GM12878 (cell line): ENCODE data around the gene PCCA. TPM values are rescaled to one million over a fixed set of nuclear protein-coding genes. Genes with fewer than 3 reads are reported as not detected.

Source experiments
- ATAC-seq: fragments of 200-7000 bp; cut with Tn5 transposase; 3 replicates; pipeline ENCODE4 v1.9.1; 2020; ENCODE audit warnings: mild to moderate bottlenecking, moderate library complexity
- BruUV-seq: library from RNA; stranded (reverse); fragments of 400-500 nt; replicated peaks from 2 replicates; lab custom pipeline; 2021; lab: Mats Ljungman, UMichigan
- CTCF ChIA-PET: fragments of 300-600 bp; sonication (Branson Sonifier 250); formaldehyde crosslinking; extraction: SDS; loops from one replicate; lab custom pipeline; 2021; ENCODE audit warnings: inconsistent platforms; lab: Yijun Ruan, JAX
- POLR2A ChIA-PET: fragments of 350-600 bp; formaldehyde crosslinking; extraction: SDS; loops from one replicate; lab custom pipeline; 2021; ENCODE audit warnings: inconsistent platforms; lab: Charles Lee
- RAD21 ChIA-PET: fragments of 300-600 bp; sonication (Branson Sonifier 250); formaldehyde crosslinking; loops from one replicate; lab custom pipeline; 2023; ENCODE audit warnings: antibody characterized with exemption; ENCODE audit not compliant: unreplicated experiment; lab: Charles Lee
- SMC1A ChIA-PET: fragments of 300-600 bp; sonication (Branson Sonifier 250); formaldehyde crosslinking; loops from one replicate; lab custom pipeline; 2023; ENCODE audit not compliant: unreplicated experiment, uncharacterized antibody; lab: Charles Lee
- DNase-seq: peaks from one replicate; pipeline ENCODE4 v3.0.0-alpha.2; 2011; ENCODE audit warnings: low read depth, low spot score
- FAIRE-seq: peaks from 3 replicates; lab custom pipeline; 2011; peaks lifted over from hg19 to GRCh38; lab: Jason Lieb, UNC
- H2AFZ ChIP-seq: 2 replicates; pipeline ENCODE4 v1.6.0; 2011; ENCODE audit warnings: low read depth, low read length, control low read depth; ENCODE audit not compliant: control insufficient read depth
- H3K27ac ChIP-seq: 2 replicates; pipeline ENCODE4 v1.5.1; 2011; ENCODE audit warnings: control low read depth; ENCODE audit not compliant: control insufficient read depth, insufficient read depth
- H3K27me3 ChIP-seq, 2 experiments: replicated peaks in 1 of 2; 2 replicates each; pipeline versions ENCODE4 v1.6.0 to v1.6.1; 2011; ENCODE audit warnings: low read length in 1 of 2; ENCODE audit not compliant: control insufficient read depth in 2 of 2, insufficient read depth in 2 of 2
- H3K36me3 ChIP-seq, 2 experiments: 2 replicates each; pipeline ENCODE4 v1.5.1; 2011; ENCODE audit warnings: low read length in 1 of 2; ENCODE audit not compliant: control insufficient read depth in 2 of 2, insufficient read depth in 2 of 2
- H3K4me1 ChIP-seq: 2 replicates; pipeline ENCODE4 v1.6.1; 2011; ENCODE audit warnings: mild to moderate bottlenecking, low read length, moderate library complexity, mixed read lengths; ENCODE audit not compliant: control insufficient read depth, insufficient read depth
- H3K4me2 ChIP-seq: 2 replicates; pipeline ENCODE4 v1.6.0; 2011; ENCODE audit warnings: control low read depth; ENCODE audit not compliant: control insufficient read depth, insufficient read depth
- H3K4me3 ChIP-seq: fragments of 200-600 bp; sonication (generic); 2 replicates; pipeline ENCODE4 v1.5.1; 2016
- H3K79me2 ChIP-seq: 2 replicates; pipeline ENCODE4 v1.6.0; 2011; ENCODE audit warnings: low read length; ENCODE audit not compliant: control insufficient read depth, insufficient read depth
- H3K9ac ChIP-seq: 2 replicates; pipeline ENCODE4 v1.8.0; 2011; ENCODE audit warnings: low read length, control low read depth, mixed read lengths; ENCODE audit not compliant: control insufficient read depth, insufficient read depth
- H3K9me3 ChIP-seq: replicated peaks from 3 replicates; pipeline ENCODE4 v1.5.1; 2011; ENCODE audit warnings: mild to moderate bottlenecking, low read length; ENCODE audit not compliant: control insufficient read depth, insufficient read depth
- H4K20me1 ChIP-seq: 2 replicates; pipeline ENCODE4 v1.6.0; 2011; ENCODE audit not compliant: control insufficient read depth, insufficient read depth
- LARP7 ChIP-seq: fragments of 450-650 bp; IDR thresholded peaks from 2 replicates; pipeline ENCODE4 v1.6.1; 2017; ENCODE audit warnings: mild to moderate bottlenecking
- MXI1 ChIP-seq: fragments of 150-350 bp; IDR thresholded peaks from 2 replicates; pipeline ENCODE4 v1.6.1; 2011; ENCODE audit warnings: low read depth, mild to moderate bottlenecking, inconsistent platforms, low read length, improper control_type of control experiment
- NFXL1 ChIP-seq: fragments of 450-650 bp; IDR thresholded peaks from 2 replicates; pipeline ENCODE4 v1.6.1; 2017; ENCODE audit warnings: antibody characterized with exemption, mild to moderate bottlenecking, borderline replicate concordance
- PAX5 ChIP-seq: IDR thresholded peaks from 2 replicates; pipeline ENCODE4 v1.6.1; 2011; ENCODE audit warnings: low read depth, low read length, borderline replicate concordance
- YBX1 ChIP-seq: fragments of 450-650 bp; IDR thresholded peaks from 2 replicates; pipeline ENCODE4 v1.6.1; 2016; ENCODE audit warnings: antibody characterized with exemption
- WGBS: methylation state at CpG from one replicate; pipeline ENCODE4 v1.1.6; 2016; ENCODE audit warnings: low lambda C conversion rate; ENCODE audit not compliant: insufficient replicate concordance, insufficient coverage; ENCODE audit errors: missing lambda C conversion rate; 5-methylcytosine and 5-hydroxymethylcytosine counted together
- in situ Hi-C: fragments of 300-500 bp; cut with MboI; formaldehyde crosslinking; loops from 9 replicates; pipeline ENCODE4 v1.14.3; 2018; ENCODE audit warnings: mixed read lengths
- intact Hi-C: fragments of 100-400 bp; cut with micrococcal nuclease; formaldehyde crosslinking; loops from one replicate; pipeline ENCODE4 v1.14.2; 2022; ENCODE audit not compliant: unreplicated experiment
- polyA plus RNA-seq, 11 experiments: library from polyadenylated mRNA; depleted of rRNA in 4 of 11; unstranded in 6 of 11; stranded (reverse) in 5 of 11; fragments of >200 nt; fragmentation: Nextera tagmentation in 4 of 11; fragmentation: Illumina TruSeq in 1 of 11; extraction: Ambion mirVana in 4 of 11; extraction: Trizol in 1 of 11; gene quantifications; 1 replicate in 1 of 11; 2 replicates in 10 of 11; pipeline versions ENCODE4 v1.2.1 to v1.2.3, GENCODE V29; 2011 to 2016; ENCODE audit warnings: inconsistent platforms in 2 of 11, missing spikeins in 2 of 11, low read depth in 1 of 11
- total RNA-seq, 4 experiments: library from RNA; depleted of rRNA in 3 of 4; stranded (reverse); fragments of >200 nt in 3 of 4; fragmentation: Illumina TruSeq in 1 of 4; extraction: Trizol in 1 of 4; gene quantifications; 2 replicates each; pipeline versions ENCODE4 v1.2.1 to v1.2.3, GENCODE V29; 2013 to 2021

The PCCA gene
- total and polyA plus RNA-seq, 10 of the 15 experiments (the other 5 are each of a cell fraction or from before 2014, with no cell fraction given): 5.9 to 18.2 (median 12.4) TPM

GRCh38 chr13:100564444-100565223 is 475.7 kb downstream of the PCCA start:
- Histone ChIP-seq H4K20me1 (no peaks in the 10 kb centered on the region), H3K27ac (no peak overlapping the region), H3K4me2 (no peak overlapping the region), H3K4me1 (no peaks in the 10 kb centered on the region), H3K4me3 (no peak overlapping the region), H3K79me2 (no peaks in the 10 kb centered on the region), H2AFZ (no peak overlapping the region), H3K36me3 (no peaks in the 10 kb centered on the region), H3K9ac (no peak overlapping the region), H3K27me3 (no peaks in the 10 kb centered on the region), H3K9me3 (no peaks in the 10 kb centered on the region)
- FAIRE-seq (no peak), DNase-seq (no peak), ATAC-seq (no peak)
- ChIA-PET POLR2A (no interaction called here), SMC1A (interaction anchor here (1.4 kb wide), 1 partner anchor 9 kb away, joined by 4 read pairs; no protein-coding TSS in a partner anchor), RAD21 (no interaction called here), CTCF (interaction anchor here (0.7 to 1.5 kb wide), 2 partner anchors 9 to 24 kb away, joined by 3 to 7 read pairs; partner anchors contain the start of gene GGACT)
- intact Hi-C loops: no loop called here
- in situ Hi-C loops: no loop called here
- no TSS peak for BruUV-seq
- 74% methylated on average over 13 of the region's 13 CpGs for WGBS
- TF ChIP-seq LARP7 (no peak), MXI1 (no peak)

- Histone ChIP-seq H3K27me3 (no peaks in the 10 kb centered on the region), H3K27ac (no peak overlapping the region), H3K4me1 (no peaks in the 10 kb centered on the region), H3K79me2 (no peaks in the 10 kb centered on the region), H3K9ac (no peak overlapping the region), H3K9me3 (no peaks in the 10 kb centered on the region), H3K4me2 (no peak overlapping the region), H3K4me3 (no peak overlapping the region), H3K36me3 (no peaks in the 10 kb centered on the region), H4K20me1 (no peaks in the 10 kb centered on the region), H2AFZ (no peak overlapping the region)
- FAIRE-seq (no peak), DNase-seq (no peak), ATAC-seq (no peak)
- ChIA-PET CTCF (no interaction called here), RAD21 (no interaction called here), POLR2A (no interaction called here), SMC1A (interaction anchor here (0.7 kb wide), 1 partner anchor 141 kb away, joined by 3 read pairs; no protein-coding TSS in a partner anchor)
- no TSS peak for BruUV-seq
- in situ Hi-C loops (no loop called here), intact Hi-C loops (no loop called here)
- TF ChIP-seq NFXL1: no peak
- no peak for TF ChIP-seq PAX5
- no peak for TF ChIP-seq YBX1
- WGBS: 37% methylated on average over 8 of the region's 8 CpGs
Observed at GRCh38 chr13:100565286-100565685, 476.4 kb downstream of the PCCA start.
